ENCODE results near the gene IRAK1.

- TF ChIP-seq EZH2 (IDR thresholded peaks at IDR 0.05; ENCODE audit: borderline replicate concordance, low read depth, low read length, poor library complexity, severe bottlenecking) (no peak), CTCF (conservative IDR thresholded peaks at IDR 0.05; ENCODE audit: low read depth, low read length) (no peak)
These were observed 14.1 kb upstream of the IRAK1 start for GRCh38 chrX:154033848-154034247.
